Cardiac fibroblast (primary cell): Measurements from ENCODE around the gene HMGA1.
"Not testable (repeated sequence)": the region's sequence is repeated elsewhere in the genome, so short reads cannot be mapped to it uniquely, and the experiment has no call there.

Experiments
- DNase-seq, 2 donors: peaks; one replicate each; pipeline versions ENCODE4 v3.0.0 to v3.0.0-alpha.2; 2010; ENCODE audit warnings: low read depth in 2 of 2
- H3K4me3 ChIP-seq, 2 donors: replicated peaks in 1 of 2; 1 replicate in 1 of 2; 2 replicates in 1 of 2; pipeline ENCODE4 v1.5.1; 2011; ENCODE audit warnings: low read depth in 2 of 2, low read length in 2 of 2, mild to moderate bottlenecking in 2 of 2, moderate library complexity in 1 of 2
- TF ChIP-seq, protein P1 (sequence below): IDR thresholded peaks from one replicate; pipeline ENCODE4 v1.5.1; 2011; ENCODE audit warnings: low read depth, mild to moderate bottlenecking, low read length, inconsistent platforms

Gene HMGA1

DNA sequence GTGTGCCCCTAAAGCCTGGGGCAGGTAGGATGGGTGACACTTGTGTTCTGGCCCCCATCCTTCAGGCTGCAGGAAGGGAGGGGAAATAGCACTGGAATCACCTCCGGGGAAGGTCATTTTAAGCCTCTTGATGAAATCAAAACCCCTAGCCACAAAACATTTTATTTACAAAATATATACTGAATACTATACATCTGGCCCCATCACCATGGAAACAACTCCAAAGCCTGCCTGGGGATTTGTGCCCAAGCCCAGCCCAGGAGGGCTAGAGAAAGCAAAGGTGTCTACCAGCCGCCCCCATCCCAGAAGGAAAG is 9.5 kb downstream of the HMGA1 start:
- no peak overlapping the region for H3K4me3 ChIP-seq
- TF ChIP-seq, protein P1, sequence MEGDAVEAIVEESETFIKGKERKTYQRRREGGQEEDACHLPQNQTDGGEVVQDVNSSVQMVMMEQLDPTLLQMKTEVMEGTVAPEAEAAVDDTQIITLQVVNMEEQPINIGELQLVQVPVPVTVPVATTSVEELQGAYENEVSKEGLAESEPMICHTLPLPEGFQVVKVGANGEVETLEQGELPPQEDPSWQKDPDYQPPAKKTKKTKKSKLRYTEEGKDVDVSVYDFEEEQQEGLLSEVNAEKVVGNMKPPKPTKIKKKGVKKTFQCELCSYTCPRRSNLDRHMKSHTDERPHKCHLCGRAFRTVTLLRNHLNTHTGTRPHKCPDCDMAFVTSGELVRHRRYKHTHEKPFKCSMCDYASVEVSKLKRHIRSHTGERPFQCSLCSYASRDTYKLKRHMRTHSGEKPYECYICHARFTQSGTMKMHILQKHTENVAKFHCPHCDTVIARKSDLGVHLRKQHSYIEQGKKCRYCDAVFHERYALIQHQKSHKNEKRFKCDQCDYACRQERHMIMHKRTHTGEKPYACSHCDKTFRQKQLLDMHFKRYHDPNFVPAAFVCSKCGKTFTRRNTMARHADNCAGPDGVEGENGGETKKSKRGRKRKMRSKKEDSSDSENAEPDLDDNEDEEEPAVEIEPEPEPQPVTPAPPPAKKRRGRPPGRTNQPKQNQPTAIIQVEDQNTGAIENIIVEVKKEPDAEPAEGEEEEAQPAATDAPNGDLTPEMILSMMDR: no peak
- DNase-seq: no peak

- peak; percentile 35 to 37 for DNase-seq
- no peak overlapping the region for H3K4me3 ChIP-seq
- TF ChIP-seq, protein P1: peak; percentile 50
These were observed 10.1 kb downstream of the HMGA1 start for GRCh38 chr6:34246563-34247391.

DNA sequence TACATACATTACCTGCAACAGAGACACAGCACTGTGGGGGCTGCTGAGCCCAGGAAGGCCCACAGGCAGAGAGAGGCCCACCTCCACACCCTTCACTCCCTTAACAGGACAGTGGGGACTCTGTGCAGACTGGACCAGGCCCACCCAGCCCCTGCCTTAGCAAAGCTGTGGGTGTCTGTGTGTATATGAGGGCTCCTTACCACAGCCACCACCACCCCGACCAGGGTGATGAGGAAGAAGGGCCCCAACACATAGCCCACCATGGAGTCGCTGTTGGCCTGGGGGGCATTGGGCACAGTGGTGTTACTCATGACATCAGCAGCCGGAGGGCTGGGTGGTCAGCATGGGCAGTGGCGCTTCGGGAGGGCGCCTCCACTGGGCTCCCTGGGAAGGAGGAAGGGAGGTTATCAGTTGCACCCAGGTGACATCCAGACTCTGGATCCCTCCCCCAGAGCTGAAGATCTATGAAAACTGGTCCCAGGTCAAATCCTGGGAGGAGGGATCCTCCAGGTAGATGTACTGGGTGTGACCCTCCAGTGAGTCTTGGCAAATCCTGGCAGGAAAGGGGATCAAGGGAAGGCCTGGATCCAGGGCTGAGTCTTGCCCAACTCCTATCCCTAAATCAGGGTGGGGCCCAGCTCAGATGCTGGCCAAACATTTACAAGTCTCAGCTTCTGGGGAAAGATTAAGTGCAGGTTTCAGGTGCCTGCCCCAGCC is 11.0 kb downstream of the HMGA1 start:
- H3K4me3 ChIP-seq: peak overlapping the region; percentile 84 to 96
- DNase-seq: no peak
- TF ChIP-seq, protein P1: no peak

GRCh38 chr6:34248198-34248726 is 11.6 kb downstream of the HMGA1 start:
- peak overlapping the region; percentile 84 to 96 for H3K4me3 ChIP-seq
- DNase-seq: peak in 1 of 2 donors; percentile 53
- TF ChIP-seq, protein P1: no peak

GRCh38 chr6:34248727-34249468 is 12.2 kb downstream of the HMGA1 start, which contains the start of gene SMIM29:
SMIM29 (minus strand) TSS chr6:34249006; CDS start chr6:34247791, 1,215 bp downstream.
- TF ChIP-seq, protein P1: peak; percentile 51
- peak; percentile 95 to 96 for DNase-seq
- H3K4me3 ChIP-seq: peak within 1 kb of the TSS; percentile 84 to 96

DNA sequence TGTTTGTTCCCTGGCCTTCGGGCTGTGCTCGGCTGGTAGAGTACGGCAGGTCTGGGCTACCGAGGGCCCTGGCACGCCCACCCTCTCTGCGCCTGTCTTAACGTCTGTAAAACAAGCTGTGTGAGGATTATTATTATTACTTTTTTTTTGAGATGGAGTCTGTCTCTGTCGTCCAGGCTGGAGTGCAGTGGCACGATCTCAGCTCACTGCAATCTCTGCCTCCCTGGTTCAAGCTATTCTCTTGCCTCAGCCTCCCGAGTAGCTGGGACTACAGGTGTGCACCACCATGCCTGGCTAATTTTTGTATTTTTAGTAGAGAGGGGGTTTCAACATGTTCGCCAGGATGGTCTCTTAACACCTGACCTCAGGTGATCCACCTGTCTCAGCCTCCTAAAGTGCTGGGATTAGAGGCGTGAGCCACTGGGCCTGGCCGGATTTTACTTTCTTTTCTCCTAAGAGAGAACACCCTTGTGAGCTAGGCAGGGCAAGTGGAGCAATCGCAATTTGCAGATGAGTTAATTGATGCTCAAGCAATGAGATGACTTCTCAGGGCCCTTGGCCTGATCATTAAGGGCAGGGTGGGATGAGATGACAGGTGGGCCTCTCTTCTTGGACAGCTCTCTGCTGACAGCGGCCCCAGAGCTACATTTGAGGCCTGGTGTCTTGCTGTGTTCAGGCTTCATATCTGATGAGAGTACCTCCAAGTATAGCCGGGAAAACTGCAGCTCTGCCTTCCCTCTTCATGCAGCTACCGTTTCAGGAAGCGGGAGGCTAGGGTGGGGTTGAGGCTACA is 13.0 kb downstream of the HMGA1 start:
- peak overlapping the region; percentile 61 to 72 for H3K4me3 ChIP-seq
- TF ChIP-seq, protein P1: no peak
- DNase-seq: no peak

- H3K4me3 ChIP-seq, DNase-seq: not testable (repeated sequence)
These were observed 15.7 kb downstream of the HMGA1 start for GRCh38 chr6:34252395-34252794.
